C4-2B (cell line): Measurements from ENCODE around the gene UGT1A10.

Source experiments
- H3K27ac ChIP-seq: fragments of 450-650 bp; 2 replicates; pipeline ENCODE4 v1.5.1; 2017
- ZFX ChIP-seq: fragments of 450-650 bp; IDR thresholded peaks from 2 replicates; pipeline ENCODE4 v1.6.1; 2017
- TF ChIP-seq, protein P1 (sequence below): fragments of 450-650 bp; conservative IDR thresholded peaks from 2 replicates; pipeline ENCODE4 v1.5.1; 2017; ENCODE audit warnings: mild to moderate bottlenecking

Gene UGT1A10

DNA sequence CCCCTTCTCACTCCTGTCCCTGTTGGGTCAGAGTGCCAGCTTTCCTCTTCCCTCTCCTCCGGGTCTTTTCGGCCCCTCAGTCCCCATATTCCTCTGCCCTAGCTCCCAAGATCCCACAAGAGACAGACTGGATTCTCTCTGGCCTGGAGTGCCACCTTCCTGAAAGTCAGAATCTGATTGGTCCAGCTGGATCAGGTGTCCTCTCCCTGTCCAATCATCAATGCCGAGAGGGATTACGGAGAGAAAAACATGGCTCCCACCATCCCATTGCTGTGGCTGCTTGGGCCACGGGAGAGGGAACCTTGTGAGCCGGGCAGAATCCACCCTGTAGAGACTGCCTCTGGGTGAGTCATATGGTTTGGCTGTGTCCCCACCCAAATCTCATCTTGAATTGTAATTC, 139.2 kb downstream of the UGT1A10 start:
- TF ChIP-seq, protein P1, sequence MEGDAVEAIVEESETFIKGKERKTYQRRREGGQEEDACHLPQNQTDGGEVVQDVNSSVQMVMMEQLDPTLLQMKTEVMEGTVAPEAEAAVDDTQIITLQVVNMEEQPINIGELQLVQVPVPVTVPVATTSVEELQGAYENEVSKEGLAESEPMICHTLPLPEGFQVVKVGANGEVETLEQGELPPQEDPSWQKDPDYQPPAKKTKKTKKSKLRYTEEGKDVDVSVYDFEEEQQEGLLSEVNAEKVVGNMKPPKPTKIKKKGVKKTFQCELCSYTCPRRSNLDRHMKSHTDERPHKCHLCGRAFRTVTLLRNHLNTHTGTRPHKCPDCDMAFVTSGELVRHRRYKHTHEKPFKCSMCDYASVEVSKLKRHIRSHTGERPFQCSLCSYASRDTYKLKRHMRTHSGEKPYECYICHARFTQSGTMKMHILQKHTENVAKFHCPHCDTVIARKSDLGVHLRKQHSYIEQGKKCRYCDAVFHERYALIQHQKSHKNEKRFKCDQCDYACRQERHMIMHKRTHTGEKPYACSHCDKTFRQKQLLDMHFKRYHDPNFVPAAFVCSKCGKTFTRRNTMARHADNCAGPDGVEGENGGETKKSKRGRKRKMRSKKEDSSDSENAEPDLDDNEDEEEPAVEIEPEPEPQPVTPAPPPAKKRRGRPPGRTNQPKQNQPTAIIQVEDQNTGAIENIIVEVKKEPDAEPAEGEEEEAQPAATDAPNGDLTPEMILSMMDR: no peak
- no peak for TF ChIP-seq ZFX
- no peak overlapping the region for H3K27ac ChIP-seq

GRCh38 chr2:233778030-233778429, 141.8 kb downstream of the UGT1A10 start, which contains the start of gene MROH2A:
Gene MROH2A (plus strand): TSS chr2:233778330. CDS start chr2:233779359, 1,029 bp downstream.
- no peak within 1 kb of the TSS for H3K27ac ChIP-seq

DNA sequence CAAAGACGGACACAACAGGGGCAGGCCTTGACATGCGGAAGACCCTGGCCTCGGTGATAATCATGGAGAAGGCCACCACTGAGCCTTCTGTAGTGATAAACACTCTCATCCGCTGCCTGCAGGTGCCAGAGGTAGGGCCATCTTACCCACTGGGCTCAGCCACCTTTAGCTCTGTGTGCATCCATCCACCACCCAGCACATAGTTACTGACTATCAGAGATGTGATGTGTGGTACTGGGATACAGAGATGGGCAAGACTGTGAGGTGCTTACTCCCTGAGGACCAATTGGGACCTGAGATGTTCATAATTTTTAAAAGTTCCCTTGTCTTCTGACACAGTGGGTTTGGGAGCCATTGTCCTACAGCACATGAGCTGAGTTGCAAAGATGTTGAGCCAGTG, 143.5 kb downstream of the UGT1A10 start:
- no peak overlapping the region for H3K27ac ChIP-seq
- TF ChIP-seq, protein P1: no peak
- TF ChIP-seq ZFX: no peak

More at GRCh38 chr2:233778030-233778429, 141.8 kb downstream of the UGT1A10 start, which contains the start of gene MROH2A:
- TF ChIP-seq ZFX: no peak
- TF ChIP-seq, protein P1: no peak

DNA sequence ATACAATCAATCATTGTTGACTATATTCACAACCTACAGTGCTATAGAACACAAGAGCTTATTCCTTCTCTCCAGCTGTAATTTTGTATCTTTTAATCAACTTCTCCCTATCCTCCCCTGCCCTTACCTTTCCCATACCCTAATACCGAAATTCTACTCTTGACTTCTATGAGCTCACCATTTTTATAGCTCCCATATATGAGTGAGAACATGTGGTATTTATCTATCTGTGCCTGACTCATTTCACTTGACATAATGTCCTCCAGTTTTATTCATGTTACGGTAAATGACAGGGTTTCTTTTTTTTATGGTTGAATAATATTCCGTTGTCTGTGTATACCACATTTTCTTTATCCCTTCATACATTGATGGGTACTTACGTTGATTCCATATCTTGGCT, 144.5 kb downstream of the UGT1A10 start:
- TF ChIP-seq, protein P1: no peak
- no peak for TF ChIP-seq ZFX

GRCh38 chr2:233789554-233789953, 153.3 kb downstream of the UGT1A10 start:
- TF ChIP-seq, protein P1: no peak
- TF ChIP-seq ZFX: no peak
- H3K27ac ChIP-seq: no peak overlapping the region

More for the DNA sequence above, 144.5 kb downstream of the UGT1A10 start:
- H3K27ac ChIP-seq: no peak overlapping the region

DNA sequence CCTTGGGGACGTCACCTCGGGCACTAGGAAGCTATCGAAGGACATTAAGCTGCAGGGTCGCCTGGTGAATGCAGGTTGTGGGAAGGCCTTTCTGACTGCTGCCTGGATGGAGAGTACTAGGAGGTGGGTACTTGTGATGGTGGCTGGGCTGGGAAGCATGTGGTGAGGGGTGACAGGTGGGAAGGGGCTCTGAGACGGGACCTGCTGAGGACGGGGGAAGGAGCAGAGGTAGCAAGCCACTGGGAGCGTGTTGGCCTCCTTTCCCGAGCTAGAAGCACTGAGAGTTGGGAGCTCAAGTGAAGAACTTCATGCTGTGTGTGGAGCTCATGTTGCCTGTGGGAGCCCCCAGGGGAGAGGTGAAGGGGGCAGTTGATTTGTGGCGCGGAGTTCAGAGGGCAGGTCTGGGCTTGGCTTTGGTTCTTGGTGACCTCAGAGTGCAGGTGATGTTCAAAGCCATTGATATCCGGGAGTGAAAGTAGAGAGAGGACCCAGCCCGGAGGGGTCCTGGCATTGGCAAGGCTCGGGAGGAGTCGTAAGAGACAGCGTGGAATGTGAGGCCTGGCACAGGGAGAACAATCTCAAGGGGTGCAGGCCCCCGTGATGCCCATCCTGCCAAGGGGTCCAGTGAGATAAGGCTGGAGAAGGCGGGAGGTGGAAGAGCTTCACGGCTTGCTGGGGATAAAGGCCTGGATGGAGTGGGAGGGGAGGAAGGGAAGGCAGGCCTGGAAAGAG, 155.1 kb downstream of the UGT1A10 start:
- no peak for TF ChIP-seq ZFX
- TF ChIP-seq, protein P1: no peak
- H3K27ac ChIP-seq: no peak overlapping the region

- no peak for TF ChIP-seq ZFX
- TF ChIP-seq, protein P1: no peak
- no peak overlapping the region for H3K27ac ChIP-seq
Observed at GRCh38 chr2:233791883-233792329, 155.7 kb downstream of the UGT1A10 start.
